Activated CD4-positive, alpha-beta memory T cell treated with anti-CD3 and anti-CD28 coated beads for 36 hours (primary cell): Measurements from ENCODE around the gene GPD2. TPM values are rescaled to one million over a fixed set of nuclear protein-coding genes. Genes with fewer than 3 reads are reported as not detected.

ENCODE experiments used
- CTCF ChIA-PET: fragments of 350-600 bp; sonication (Branson Sonifier 250); formaldehyde crosslinking; loops from one replicate; lab custom pipeline; 2021; ENCODE audit warnings: antibody characterized with exemption, inconsistent platforms; lab: Charles Lee
- POLR2A ChIA-PET: fragments of 350-600 bp; sonication (Branson Sonifier 250); formaldehyde crosslinking; loops from one replicate; lab custom pipeline; 2021; ENCODE audit warnings: antibody characterized with exemption; lab: Charles Lee
- DNase-seq: peaks from one replicate; pipeline ENCODE4 v3.0.0-alpha.2; 2020
- H3K27ac Mint-ChIP-seq: one replicate; pipeline ENCODE4 v1.8.0; 2021; ENCODE audit warnings: mixed read lengths
- H3K27me3 Mint-ChIP-seq: one replicate; pipeline ENCODE4 v1.8.0; 2021; ENCODE audit warnings: mixed read lengths
- H3K36me3 Mint-ChIP-seq: one replicate; pipeline ENCODE4 v1.8.0; 2021; ENCODE audit warnings: mixed read lengths
- H3K4me1 Mint-ChIP-seq: one replicate; pipeline ENCODE4 v1.8.0; 2021; ENCODE audit warnings: low read depth, mixed read lengths
- H3K4me3 Mint-ChIP-seq: one replicate; pipeline ENCODE4 v1.8.0; 2021; ENCODE audit warnings: mild to moderate bottlenecking, mixed read lengths
- H3K9me3 Mint-ChIP-seq: one replicate; pipeline ENCODE4 v1.8.0; 2021; ENCODE audit warnings: mixed read lengths
- intact Hi-C: fragments of 100-400 bp; cut with micrococcal nuclease; formaldehyde crosslinking; loops from one replicate; pipeline ENCODE4 v1.15.1; 2023
- total RNA-seq, 2 experiments: library from RNA; stranded (reverse); gene quantifications; one replicate each; pipeline ENCODE4 v1.2.3, GENCODE V29; 2021

Gene GPD2
- total RNA-seq, 2 experiments from 2014 or later, result 27.3 to 28.6 TPM

- Mint-ChIP-seq H3K9me3 (no peaks in the 10 kb centered on the region), H3K4me3 (no peak overlapping the region), H3K36me3 (no peaks in the 10 kb centered on the region), H3K4me1 (no peaks in the 10 kb centered on the region), H3K27ac (no peak overlapping the region), H3K27me3 (peaks cover 4% of the 10 kb centered on the region)
- CTCF ChIA-PET, result no interaction called here
- intact Hi-C loops, result no loop called here
- POLR2A ChIA-PET, result no interaction called here
- no peak for DNase-seq
These were observed 24.3 kb upstream of the GPD2 start for GRCh38 chr2:156411835-156412234.

GRCh38 chr2:156421851-156422250 lies 14.3 kb upstream of the GPD2 start:
- H3K4me1 Mint-ChIP-seq, result no peaks in the 10 kb centered on the region
- no peak overlapping the region for H3K27ac Mint-ChIP-seq
- no peak for DNase-seq
- CTCF ChIA-PET, result no interaction called here
- intact Hi-C loops, result no loop called here
- POLR2A ChIA-PET, result no interaction called here
- H3K27me3 Mint-ChIP-seq, result no peaks in the 10 kb centered on the region
- no peaks in the 10 kb centered on the region for H3K36me3 Mint-ChIP-seq
- no peaks in the 10 kb centered on the region for H3K9me3 Mint-ChIP-seq
- H3K4me3 Mint-ChIP-seq, result no peak overlapping the region

- intact Hi-C loops, result no loop called here
- DNase-seq, result no peak
- Mint-ChIP-seq H3K36me3 (no peaks in the 10 kb centered on the region), H3K27me3 (no peaks in the 10 kb centered on the region), H3K27ac (no peak overlapping the region), H3K9me3 (no peaks in the 10 kb centered on the region), H3K4me1 (no peaks in the 10 kb centered on the region), H3K4me3 (no peak overlapping the region)
- ChIA-PET CTCF (interaction anchor here (0.7 kb wide), 1 partner anchor 667 kb away, joined by 3 read pairs; no protein-coding TSS in a partner anchor), POLR2A (no interaction called here)
These were observed 12.4 kb upstream of the GPD2 start for GRCh38 chr2:156423674-156424282.

- intact Hi-C loops, result no loop called here
- H3K27ac Mint-ChIP-seq, result no peak overlapping the region
- no peaks in the 10 kb centered on the region for H3K9me3 Mint-ChIP-seq
- DNase-seq, result no peak
- H3K36me3 Mint-ChIP-seq, result no peaks in the 10 kb centered on the region
- H3K4me3 Mint-ChIP-seq, result no peak overlapping the region
- ChIA-PET CTCF (no interaction called here), POLR2A (no interaction called here)
- peaks cover 14% of the 10 kb centered on the region for H3K4me1 Mint-ChIP-seq
- no peaks in the 10 kb centered on the region for H3K27me3 Mint-ChIP-seq
These were observed 9.1 kb upstream of the GPD2 start for GRCh38 chr2:156427074-156427473.

- H3K27ac Mint-ChIP-seq, result no peak overlapping the region
- H3K4me1 Mint-ChIP-seq, result peaks cover 14% of the 10 kb centered on the region
- no peaks in the 10 kb centered on the region for H3K9me3 Mint-ChIP-seq
- no peaks in the 10 kb centered on the region for H3K36me3 Mint-ChIP-seq
- CTCF ChIA-PET, result interaction anchor here (1.1 to 1.5 kb wide), 2 partner anchors 8 to 29 kb away, joined by 3 to 4 read pairs; no protein-coding TSS in a partner anchor
- no peak overlapping the region for H3K4me3 Mint-ChIP-seq
- intact Hi-C loops, result no loop called here
- POLR2A ChIA-PET, result no interaction called here
- no peak for DNase-seq
- H3K27me3 Mint-ChIP-seq, result no peaks in the 10 kb centered on the region
These were observed 7.0 kb upstream of the GPD2 start for GRCh38 chr2:156429211-156429610.

- H3K36me3 Mint-ChIP-seq, result no peaks in the 10 kb centered on the region
- no peak overlapping the region for H3K4me3 Mint-ChIP-seq
- H3K9me3 Mint-ChIP-seq, result no peaks in the 10 kb centered on the region
- H3K4me1 Mint-ChIP-seq, result peaks cover 14% of the 10 kb centered on the region
- ChIA-PET POLR2A (no interaction called here), CTCF (interaction anchor here (0.6 to 1.1 kb wide), 2 partner anchors 12 to 30 kb away, joined by 3 read pairs; no protein-coding TSS in a partner anchor)
- DNase-seq, result no peak
- H3K27me3 Mint-ChIP-seq, result no peaks in the 10 kb centered on the region
- H3K27ac Mint-ChIP-seq, result peak overlapping the region; percentile 42
- intact Hi-C loops, result no loop called here
These were observed 5.8 kb upstream of the GPD2 start for GRCh38 chr2:156430236-156430979.

GRCh38 chr2:156430980-156431358 lies 5.2 kb upstream of the GPD2 start:
- Mint-ChIP-seq H3K36me3 (no peaks in the 10 kb centered on the region), H3K4me3 (no peak overlapping the region), H3K27ac (peak overlapping the region; percentile 42), H3K9me3 (no peaks in the 10 kb centered on the region), H3K4me1 (peaks cover 14% of the 10 kb centered on the region), H3K27me3 (no peaks in the 10 kb centered on the region)
- CTCF ChIA-PET, result interaction anchor here (0.6 kb wide), 1 partner anchor 12 kb away, joined by 3 read pairs; no protein-coding TSS in a partner anchor
- POLR2A ChIA-PET, result no interaction called here
- no peak for DNase-seq
- intact Hi-C loops, result no loop called here

GRCh38 chr2:156434461-156435291 lies 1.5 kb upstream of the GPD2 start:
- H3K27ac Mint-ChIP-seq, result no peak overlapping the region
- H3K27me3 Mint-ChIP-seq, result no peaks in the 10 kb centered on the region
- H3K4me3 Mint-ChIP-seq, result peak overlapping the region; percentile 32
- intact Hi-C loops, result loop anchor here (5.0 kb wide), 2 partner anchors 38 to 153 kb away; no protein-coding TSS in a partner anchor
- H3K9me3 Mint-ChIP-seq, result no peaks in the 10 kb centered on the region
- peaks cover 1% of the 10 kb centered on the region for H3K36me3 Mint-ChIP-seq
- CTCF ChIA-PET, result interaction anchor here (0.8 kb wide), 1 partner anchor 94 kb away, joined by 3 read pairs; no protein-coding TSS in a partner anchor
- POLR2A ChIA-PET, result interaction anchor here (0.9 to 2.6 kb wide), 2 partner anchors 35 to 100 kb away, joined by 3 to 12 read pairs; no protein-coding TSS in a partner anchor
- peaks cover 36% of the 10 kb centered on the region for H3K4me1 Mint-ChIP-seq
- peak; percentile 26 for DNase-seq

GRCh38 chr2:156435396-156435717 lies 822 bp upstream of the GPD2 start:
- Mint-ChIP-seq H3K9me3 (no peaks in the 10 kb centered on the region), H3K4me1 (peaks cover 34% of the 10 kb centered on the region), H3K4me3 (peak overlapping the region; percentile 32), H3K27ac (no peak overlapping the region), H3K27me3 (no peaks in the 10 kb centered on the region), H3K36me3 (peaks cover 4% of the 10 kb centered on the region)
- ChIA-PET POLR2A (interaction anchor here (0.9 to 2.6 kb wide), 2 partner anchors 35 to 101 kb away, joined by 3 to 12 read pairs; no protein-coding TSS in a partner anchor), CTCF (no interaction called here)
- DNase-seq, result no peak
- intact Hi-C loops, result loop anchor here (5.0 kb wide), 2 partner anchors 37 to 152 kb away; no protein-coding TSS in a partner anchor

GRCh38 chr2:156436497-156437085 lies 412 bp downstream of the GPD2 start:
- peak overlapping the region; percentile 82 for H3K27ac Mint-ChIP-seq
- no peaks in the 10 kb centered on the region for H3K27me3 Mint-ChIP-seq
- no peaks in the 10 kb centered on the region for H3K9me3 Mint-ChIP-seq
- DNase-seq, result peak; percentile 33
- peaks cover 22% of the 10 kb centered on the region for H3K4me1 Mint-ChIP-seq
- H3K36me3 Mint-ChIP-seq, result peaks cover 4% of the 10 kb centered on the region
- intact Hi-C loops, result loop anchor here (1.0 to 5.0 kb wide), 6 partner anchors 36 to 151 kb away; no protein-coding TSS in a partner anchor
- POLR2A ChIA-PET, result interaction anchor here (1.0 to 3.0 kb wide), 3 partner anchors 36 to 102 kb away, joined by 7 to 12 read pairs (median 10); no protein-coding TSS in a partner anchor
- H3K4me3 Mint-ChIP-seq, result peak overlapping the region; percentile 89
- CTCF ChIA-PET, result interaction anchor here (0.6 to 2.5 kb wide), 5 partner anchors 96 to 1191 kb away, joined by 3 to 15 read pairs (median 7); no protein-coding TSS in a partner anchor

- peaks cover 22% of the 10 kb centered on the region for H3K4me1 Mint-ChIP-seq
- intact Hi-C loops, result loop anchor here (2.0 to 5.0 kb wide), 3 partner anchors 35 to 150 kb away; no protein-coding TSS in a partner anchor
- peaks cover 4% of the 10 kb centered on the region for H3K36me3 Mint-ChIP-seq
- no peaks in the 10 kb centered on the region for H3K27me3 Mint-ChIP-seq
- CTCF ChIA-PET, result interaction anchor here (1.0 to 2.5 kb wide), 5 partner anchors 9 to 1191 kb away, joined by 3 to 15 read pairs (median 7); no protein-coding TSS in a partner anchor
- POLR2A ChIA-PET, result interaction anchor here (1.0 to 3.0 kb wide), 3 partner anchors 37 to 103 kb away, joined by 7 to 12 read pairs (median 10); no protein-coding TSS in a partner anchor
- no peaks in the 10 kb centered on the region for H3K9me3 Mint-ChIP-seq
- DNase-seq, result no peak
- peak overlapping the region; percentile 82 for H3K27ac Mint-ChIP-seq
- H3K4me3 Mint-ChIP-seq, result peak overlapping the region; percentile 89
These were observed 1.2 kb downstream of the GPD2 start for GRCh38 chr2:156437272-156437930.
